DOHH2 (cell line): ENCODE results near the gene GSS.
"Not testable (repeated sequence)": the region's sequence is repeated elsewhere in the genome, so short reads cannot be mapped to it uniquely, and the experiment has no call there.

ENCODE experiments used
- H3F3A ChIP-seq: fragments of 200-600 bp; sonication (generic), shearing (Covaris generic); 2 replicates; pipeline ENCODE4 v1.6.0; 2016; ENCODE audit warnings: antibody characterized with exemption, mild to moderate bottlenecking; ENCODE audit not compliant: control insufficient read depth, insufficient read depth
- H3K27ac ChIP-seq: fragments of 200-600 bp; sonication (generic); 2 replicates; pipeline ENCODE4 v1.5.1; 2014; ENCODE audit warnings: low read depth, mild to moderate bottlenecking, low read length, moderate library complexity
- H3K27me3 ChIP-seq: fragments of 200-600 bp; sonication (generic); 2 replicates; pipeline ENCODE4 v1.6.1; 2014; ENCODE audit warnings: mild to moderate bottlenecking, low read length, mixed read lengths; ENCODE audit not compliant: control insufficient read depth
- H3K36me3 ChIP-seq: fragments of 200-600 bp; sonication (generic); 2 replicates; pipeline ENCODE4 v1.6.1; 2014; ENCODE audit warnings: mild to moderate bottlenecking, low read length, moderate library complexity, mixed read lengths; ENCODE audit not compliant: control insufficient read depth
- H3K4me1 ChIP-seq: fragments of 200-600 bp; sonication (generic); 2 replicates; pipeline ENCODE4 v1.6.1; 2014; ENCODE audit warnings: mild to moderate bottlenecking, low read length, mixed read lengths; ENCODE audit not compliant: control insufficient read depth
- H3K4me2 ChIP-seq: fragments of 200-600 bp; sonication (generic); 2 replicates; pipeline ENCODE4 v1.6.0; 2014; ENCODE audit warnings: mild to moderate bottlenecking, low read length, moderate library complexity
- H3K4me3 ChIP-seq: fragments of 200-600 bp; sonication (generic); 2 replicates; pipeline ENCODE4 v1.5.1; 2014; ENCODE audit warnings: mild to moderate bottlenecking, low read length, mixed read lengths
- H3K79me2 ChIP-seq: fragments of 200-600 bp; sonication (generic); 2 replicates; pipeline ENCODE4 v1.6.1; 2014; ENCODE audit warnings: mild to moderate bottlenecking, low read length, mixed read lengths; ENCODE audit not compliant: control insufficient read depth
- H3K9me2 ChIP-seq: fragments of 200-600 bp; sonication (generic); replicated peaks from 2 replicates; pipeline ENCODE4 v1.6.1; 2014; ENCODE audit warnings: mild to moderate bottlenecking, low read length, mixed read lengths; ENCODE audit not compliant: control insufficient read depth
- H3K9me3 ChIP-seq: fragments of 200-600 bp; sonication (generic); 2 replicates; pipeline ENCODE4 v1.6.1; 2014; ENCODE audit warnings: antibody characterized with exemption, low read length, mixed read lengths; ENCODE audit not compliant: control insufficient read depth, insufficient read depth
- H4K20me1 ChIP-seq: fragments of 200-600 bp; sonication (generic); 2 replicates; pipeline ENCODE4 v1.6.0; 2014; ENCODE audit warnings: low read depth, mild to moderate bottlenecking, antibody characterized with exemption, low read length, moderate library complexity; ENCODE audit not compliant: control insufficient read depth, insufficient read depth
- EZH2phosphoT487 ChIP-seq: fragments of 200-600 bp; sonication (generic); IDR thresholded peaks from 2 replicates; pipeline ENCODE4 v1.6.1; 2017; ENCODE audit warnings: borderline replicate concordance, mild to moderate bottlenecking, antibody characterized with exemption, low read length, moderate library complexity, mixed read lengths
- TF ChIP-seq, protein P1 (sequence below): fragments of 200-600 bp; sonication (generic); IDR thresholded peaks from one replicate; pipeline ENCODE4 v1.5.1; 2014; ENCODE audit warnings: antibody characterized with exemption, mild to moderate bottlenecking, low read depth, low read length; ENCODE audit not compliant: poor library complexity, severe bottlenecking

Gene GSS

DNA sequence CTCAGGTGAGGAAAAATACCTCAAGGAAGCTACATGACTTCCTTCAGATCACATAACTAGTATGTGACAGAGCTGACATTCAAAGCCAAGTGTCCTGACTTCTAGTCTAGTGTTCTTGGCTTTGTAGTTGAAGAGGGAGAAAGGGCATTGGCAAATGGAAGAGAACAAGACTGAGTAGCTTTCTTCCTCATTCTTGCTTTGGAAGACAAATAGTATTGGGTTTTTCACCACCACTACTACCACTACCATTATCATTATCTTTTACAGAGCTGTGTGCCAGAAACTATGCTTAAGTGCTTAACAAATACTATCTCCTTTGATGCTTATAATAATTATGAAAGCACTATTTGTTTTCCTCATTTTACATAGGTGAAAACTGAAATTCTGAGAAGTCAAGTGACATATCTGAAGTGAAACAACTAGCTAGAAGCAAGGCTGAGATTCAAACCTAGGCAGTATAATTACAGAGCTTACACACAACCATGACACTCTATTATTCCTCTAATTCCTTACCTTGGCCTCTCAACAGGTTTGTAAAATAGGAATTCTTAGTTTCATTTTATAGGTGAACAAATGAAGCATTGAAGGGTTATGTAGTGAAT, 72.4 kb downstream of the GSS start:
- Histone ChIP-seq H3K36me3 (no peaks in the 10 kb centered on the region), H3F3A (no peaks in the 10 kb centered on the region), H3K9me3 (no peaks in the 10 kb centered on the region), H3K9me2 (no peaks in the 10 kb centered on the region), H3K4me2 (no peak overlapping the region), H3K27ac (no peak overlapping the region), H3K4me3 (no peak overlapping the region), H3K79me2 (no peaks in the 10 kb centered on the region), H3K27me3 (peaks cover 6% of the 10 kb centered on the region), H4K20me1 (no peaks in the 10 kb centered on the region), H3K4me1 (peaks cover 7% of the 10 kb centered on the region)
- TF ChIP-seq, protein P1, sequence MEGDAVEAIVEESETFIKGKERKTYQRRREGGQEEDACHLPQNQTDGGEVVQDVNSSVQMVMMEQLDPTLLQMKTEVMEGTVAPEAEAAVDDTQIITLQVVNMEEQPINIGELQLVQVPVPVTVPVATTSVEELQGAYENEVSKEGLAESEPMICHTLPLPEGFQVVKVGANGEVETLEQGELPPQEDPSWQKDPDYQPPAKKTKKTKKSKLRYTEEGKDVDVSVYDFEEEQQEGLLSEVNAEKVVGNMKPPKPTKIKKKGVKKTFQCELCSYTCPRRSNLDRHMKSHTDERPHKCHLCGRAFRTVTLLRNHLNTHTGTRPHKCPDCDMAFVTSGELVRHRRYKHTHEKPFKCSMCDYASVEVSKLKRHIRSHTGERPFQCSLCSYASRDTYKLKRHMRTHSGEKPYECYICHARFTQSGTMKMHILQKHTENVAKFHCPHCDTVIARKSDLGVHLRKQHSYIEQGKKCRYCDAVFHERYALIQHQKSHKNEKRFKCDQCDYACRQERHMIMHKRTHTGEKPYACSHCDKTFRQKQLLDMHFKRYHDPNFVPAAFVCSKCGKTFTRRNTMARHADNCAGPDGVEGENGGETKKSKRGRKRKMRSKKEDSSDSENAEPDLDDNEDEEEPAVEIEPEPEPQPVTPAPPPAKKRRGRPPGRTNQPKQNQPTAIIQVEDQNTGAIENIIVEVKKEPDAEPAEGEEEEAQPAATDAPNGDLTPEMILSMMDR, result no peak

GRCh38 chr20:34881689-34882088, 73.9 kb downstream of the GSS start:
- Histone ChIP-seq H3K79me2 (no peaks in the 10 kb centered on the region), H3K4me1 (peaks cover 5% of the 10 kb centered on the region), H3K9me2 (no peaks in the 10 kb centered on the region), H3K9me3 (no peaks in the 10 kb centered on the region), H3K27me3 (peaks cover 13% of the 10 kb centered on the region), H3K36me3 (no peaks in the 10 kb centered on the region), H3F3A (no peaks in the 10 kb centered on the region), H3K27ac (no peak overlapping the region), H3K4me3 (no peak overlapping the region), H4K20me1 (no peaks in the 10 kb centered on the region), H3K4me2 (no peak overlapping the region)
- no peak for TF ChIP-seq EZH2phosphoT487
- TF ChIP-seq, protein P1, result no peak

- not testable (repeated sequence) for H3K4me1 ChIP-seq, H3F3A ChIP-seq, H3K4me2 ChIP-seq, H3K4me3 ChIP-seq, H3K27ac ChIP-seq, H4K20me1 ChIP-seq, H3K36me3 ChIP-seq, H3K79me2 ChIP-seq, H3K9me2 ChIP-seq, H3K9me3 ChIP-seq
- H3K27me3 ChIP-seq, result peaks cover 18% of the 10 kb centered on the region
Observed at GRCh38 chr20:34880971-34881370, 74.6 kb downstream of the GSS start.

GRCh38 chr20:34880215-34880850, 75.3 kb downstream of the GSS start:
- no peaks in the 10 kb centered on the region for H3K9me3 ChIP-seq
- H3K27me3 ChIP-seq, result peaks cover 23% of the 10 kb centered on the region
- no peaks in the 10 kb centered on the region for H3K9me2 ChIP-seq
- no peak overlapping the region for H3K4me2 ChIP-seq
- no peak overlapping the region for H3K27ac ChIP-seq
- no peak overlapping the region for H3K4me3 ChIP-seq
- H4K20me1 ChIP-seq, result no peaks in the 10 kb centered on the region
- TF ChIP-seq, protein P1, result no peak
- TF ChIP-seq EZH2phosphoT487, result no peak
- no peaks in the 10 kb centered on the region for H3K36me3 ChIP-seq
- H3K4me1 ChIP-seq, result peaks cover 15% of the 10 kb centered on the region
- no peaks in the 10 kb centered on the region for H3K79me2 ChIP-seq
- H3F3A ChIP-seq, result no peaks in the 10 kb centered on the region
